SK-N-SH (cell line): ENCODE measurements around the gene FLAD1. TPM values are rescaled to one million over a fixed set of nuclear protein-coding genes. Genes with fewer than 3 reads are reported as not detected.
"Not testable (repeated sequence)": the region's sequence is repeated elsewhere in the genome, so short reads cannot be mapped to it uniquely, and the experiment has no call there.

Source experiments
- CTCF ChIA-PET: fragments of 300-600, 350-600 bp; formaldehyde crosslinking; extraction: SDS; loops from one replicate; lab custom pipeline; 2021; lab: Yijun Ruan, JAX
- POLR2A ChIA-PET: fragments of 350-600 bp; sonication (Branson Sonifier 250); formaldehyde crosslinking; extraction: SDS; loops from one replicate; lab custom pipeline; 2020; ENCODE audit warnings: antibody characterized with exemption, inconsistent platforms; lab: Yijun Ruan, JAX
- DNase-seq: peaks from one replicate; pipeline ENCODE4 v3.0.0; 2012
- H2AFZ ChIP-seq: fragments of 200-600 bp; sonication (generic); 2 replicates; pipeline ENCODE4 v1.8.1; 2016; ENCODE audit warnings: antibody characterized with exemption, mild to moderate bottlenecking, low read depth
- H3F3A ChIP-seq: fragments of 200-600 bp; sonication (generic); replicated peaks from 2 replicates; pipeline ENCODE3; 2016; ENCODE audit warnings: antibody characterized with exemption, mild to moderate bottlenecking; ENCODE audit not compliant: insufficient read depth
- H3K27ac ChIP-seq, 2 experiments: fragments of 200-500 bp in 1 of 2; fragments of 200-600 bp in 1 of 2; sonication (Bioruptor generic) in 1 of 2; sonication (generic), shearing (Covaris generic) in 1 of 2; 2 replicates each; pipeline versions ENCODE4 v1.5.1 to v1.6.1; 2014 to 2016; ENCODE audit warnings: low read depth in 2 of 2, inconsistent platforms in 1 of 2, low read length in 1 of 2, mild to moderate bottlenecking in 1 of 2, mixed read lengths in 1 of 2
- H3K27me3 ChIP-seq: fragments of 200-600 bp; sonication (generic), shearing (Covaris generic); 2 replicates; pipeline ENCODE4 v1.6.1; 2016; ENCODE audit warnings: mixed run types; ENCODE audit not compliant: insufficient read depth
- H3K36me3 ChIP-seq, 2 experiments: fragments of 200-500 bp in 1 of 2; fragments of 200-600 bp in 1 of 2; sonication (Bioruptor generic) in 1 of 2; sonication (generic) in 1 of 2; replicated peaks in 1 of 2; 2 replicates each; pipeline versions ENCODE3 to v1.5.1; 2014 to 2016; ENCODE audit warnings: low read length in 1 of 2, mild to moderate bottlenecking in 1 of 2; ENCODE audit not compliant: insufficient read depth in 2 of 2, control insufficient read depth in 1 of 2
- H3K4me1 ChIP-seq, 2 experiments: fragments of 200-500 bp in 1 of 2; fragments of 200-600 bp in 1 of 2; sonication (Bioruptor generic) in 1 of 2; sonication (generic), shearing (Covaris generic) in 1 of 2; 2 replicates each; pipeline versions ENCODE4 v1.5.1 to v1.6.1; 2014 to 2016; ENCODE audit warnings: low read depth in 1 of 2, low read length in 1 of 2, mixed run types in 1 of 2; ENCODE audit not compliant: insufficient read depth in 2 of 2, control insufficient read depth in 1 of 2
- H3K4me2 ChIP-seq: fragments of 200-600 bp; sonication (generic), shearing (Covaris generic); 2 replicates; pipeline ENCODE4 v1.6.1; 2017; ENCODE audit warnings: mixed run types
- H3K4me3 ChIP-seq, 2 experiments: fragments of 200-500 bp in 1 of 2; fragments of 200-600 bp in 1 of 2; sonication (Bioruptor generic) in 1 of 2; sonication (generic), shearing (Covaris generic) in 1 of 2; 2 replicates each; pipeline versions ENCODE4 v1.5.1 to v1.8.1; 2014 to 2016; ENCODE audit warnings: low read depth in 2 of 2, inconsistent platforms in 1 of 2, low read length in 1 of 2, mild to moderate bottlenecking in 1 of 2, mixed read lengths in 1 of 2, moderate library complexity in 1 of 2
- H3K79me2 ChIP-seq: fragments of 200-600 bp; sonication (generic); 2 replicates; pipeline ENCODE4 v1.8.1; 2017; ENCODE audit warnings: mild to moderate bottlenecking; ENCODE audit not compliant: insufficient read depth
- H3K9ac ChIP-seq: fragments of 200-600 bp; sonication (generic); 2 replicates; pipeline ENCODE4 v1.6.1; 2017; ENCODE audit warnings: mixed run types
- H3K9me2 ChIP-seq: fragments of 200-600 bp; sonication (generic); 2 replicates; pipeline ENCODE4 v1.6.1; 2017; ENCODE audit warnings: mixed run types
- H3K9me3 ChIP-seq: fragments of 200-600 bp; sonication (generic); 2 replicates; pipeline ENCODE4 v1.6.1; 2017; ENCODE audit warnings: mixed run types, mild to moderate bottlenecking, moderate library complexity
- H4K20me1 ChIP-seq: fragments of 200-600 bp; sonication (generic); 2 replicates; pipeline ENCODE4 v1.6.1; 2017; ENCODE audit warnings: mild to moderate bottlenecking, mixed run types; ENCODE audit not compliant: insufficient read depth
- FOSL2 ChIP-seq: IDR thresholded peaks from 2 replicates; pipeline ENCODE4 v1.4.0; 2012; ENCODE audit warnings: low read depth, mild to moderate bottlenecking, moderate library complexity, borderline replicate concordance
- FOXJ3 ChIP-seq: sonication (generic); formaldehyde crosslinking; IDR thresholded peaks from 2 replicates; pipeline ENCODE4 v1.5.1; 2020; ENCODE audit warnings: mild to moderate bottlenecking, missing genetic modification reagents
- FOXM1 ChIP-seq: IDR thresholded peaks from 2 replicates; pipeline ENCODE4 v1.4.0; 2012; ENCODE audit warnings: low read depth, mild to moderate bottlenecking
- GABPA ChIP-seq: IDR thresholded peaks from 2 replicates; pipeline ENCODE4 v1.4.0; 2012; ENCODE audit warnings: low read depth, mild to moderate bottlenecking
- POLR2AphosphoS5 ChIP-seq: IDR thresholded peaks from 2 replicates; pipeline ENCODE4 v1.6.1; 2012; ENCODE audit warnings: low read depth, low read length
- RAD21 ChIP-seq: IDR thresholded peaks from 2 replicates; pipeline ENCODE4 v1.6.1; 2012; ENCODE audit warnings: mild to moderate bottlenecking, low read length
- SIN3A ChIP-seq: IDR thresholded peaks from 2 replicates; pipeline ENCODE4 v1.6.1; 2012; ENCODE audit warnings: low read depth, mild to moderate bottlenecking, low read length, moderate library complexity, borderline replicate concordance
- USF2 ChIP-seq: fragments of 150-350 bp; IDR thresholded peaks from 2 replicates; pipeline ENCODE4 v1.6.1; 2017; ENCODE audit warnings: antibody characterized with exemption, low read length, low read depth, borderline replicate concordance
- WGBS: methylation state at CpG from one replicate; pipeline ENCODE4 v1.1.6; 2017; ENCODE audit warnings: low lambda C conversion rate; 5-methylcytosine and 5-hydroxymethylcytosine counted together
- polyA plus RNA-seq, 3 experiments: library from polyadenylated mRNA; depleted of rRNA; stranded (reverse); fragments of >200 nt; gene quantifications; 2 replicates each; pipeline ENCODE4 v1.2.3, GENCODE V29; 2012

Gene FLAD1
- polyA plus RNA-seq, 1 of the 3 experiments (the other 2 are of a cell fraction): 50.8 TPM

GRCh38 chr1:154982341-154982740 is 803 bp upstream of the FLAD1 start (continued):
- no peak for TF ChIP-seq FOSL2
- no peak for TF ChIP-seq POLR2AphosphoS5
- no peak for TF ChIP-seq FOXJ3
- no peak for TF ChIP-seq USF2
- no peak for TF ChIP-seq GABPA
- no peak for TF ChIP-seq SIN3A

DNA sequence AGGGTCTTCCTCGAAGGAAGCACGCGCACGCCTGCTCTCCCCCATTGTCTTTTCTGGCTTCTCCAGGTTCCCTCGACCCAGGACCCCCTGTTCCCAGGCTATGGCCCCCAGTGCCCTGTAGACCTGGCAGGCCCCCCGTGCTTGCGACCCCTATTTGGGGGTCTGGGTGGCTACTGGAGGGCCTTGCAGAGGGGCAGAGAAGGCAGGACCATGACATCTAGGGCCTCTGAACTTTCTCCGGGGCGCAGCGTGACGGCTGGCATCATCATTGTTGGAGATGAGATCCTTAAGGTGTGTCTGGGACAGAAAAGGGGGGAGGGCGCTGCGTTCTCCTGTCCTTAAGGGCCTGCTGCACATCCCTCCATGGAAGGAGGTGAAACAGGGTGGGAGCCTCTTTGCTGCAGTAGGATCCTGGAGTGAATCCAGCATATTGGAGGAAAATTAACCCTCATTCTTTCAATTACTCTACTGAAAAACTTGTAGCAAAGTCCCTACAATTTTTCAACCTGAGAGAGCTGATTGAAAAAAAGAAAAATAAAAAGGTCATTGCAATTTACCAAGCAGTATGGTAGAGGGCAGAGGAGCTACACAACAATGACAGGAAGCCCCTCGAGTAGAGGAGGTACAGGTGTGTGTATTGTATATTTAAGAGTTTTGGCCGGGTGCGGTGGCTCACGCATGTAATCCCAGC is 777 bp downstream of the FLAD1 start:
- ChIA-PET POLR2A (interaction anchor here (1.0 to 2.7 kb wide), 7 partner anchors 9 to 145 kb away, joined by 3 to 22 read pairs (median 5); partner anchors contain the start of genes LENEP, PYGO2 and SHC1), CTCF (interaction anchor here (1.3 to 37.5 kb wide), 8 partner anchors 10 to 67 kb away, joined by 3 to 640 read pairs (median 6); partner anchors contain the start of genes LENEP, PBXIP1, PYGO2 and ZBTB7B)
- peaks cover 13% of the 10 kb centered on the region for H3F3A ChIP-seq
- H2AFZ ChIP-seq: peak overlapping the region; percentile 66; the same call in 1 of the 2 replicates
- peak overlapping the region; percentile 95 for H3K4me2 ChIP-seq
- H3K4me1 ChIP-seq: peaks cover 4 to 24% of the 10 kb centered on the region in 2 experiments; a peak in 3 of 4 replicates
- H3K27ac ChIP-seq: peak overlapping the region; percentile 40 to 78; a peak in 3 of 4 replicates
- peak overlapping the region; percentile 78 for H3K9ac ChIP-seq
- H3K79me2 ChIP-seq: peaks cover 84% of the 10 kb centered on the region
- no peaks in the 10 kb centered on the region for H3K27me3 ChIP-seq
- peaks cover 10 to 20% of the 10 kb centered on the region in 2 experiments for H3K36me3 ChIP-seq
- peak overlapping the region; percentile 72 to 82 for H3K4me3 ChIP-seq
- TF ChIP-seq FOXM1 (no peak), RAD21 (peak; percentile 16; the same call in 1 of the 2 replicates)
- DNase-seq: no peak
- H3K9me2 ChIP-seq: no peaks in the 10 kb centered on the region
- no peaks in the 10 kb centered on the region for H3K9me3 ChIP-seq
- WGBS: 8% methylated on average over 16 of the region's 17 CpGs
- no peaks in the 10 kb centered on the region for H4K20me1 ChIP-seq

GRCh38 chr1:154986736-154987135 is 3.6 kb downstream of the FLAD1 start:
- H2AFZ ChIP-seq, H3K9me3 ChIP-seq, H3K4me3 ChIP-seq, H4K20me1 ChIP-seq, H3K9ac ChIP-seq, H3K4me2 ChIP-seq, DNase-seq, H3K9me2 ChIP-seq, H3K27me3 ChIP-seq, H3F3A ChIP-seq, H3K27ac ChIP-seq, POLR2A ChIA-PET: not testable (repeated sequence)
- CTCF ChIA-PET: interaction anchor here (1.2 to 37.5 kb wide), 2 partner anchors 12 to 30 kb away, joined by 3 to 640 read pairs; partner anchors contain the start of genes LENEP and ZBTB7B
- Histone ChIP-seq H3K4me1 (peaks cover 4 to 26% of the 10 kb centered on the region in 2 experiments; a peak in 3 of 4 replicates), H3K79me2 (peaks cover 59% of the 10 kb centered on the region), H3K36me3 (peaks cover 24 to 33% of the 10 kb centered on the region in 2 experiments)
- 89% methylated on average over 4 of the region's 4 CpGs for WGBS
